Esophagus muscularis mucosa (tissue), 4 donors: ENCODE results near the gene OTUD7B.

Experiments used
- CTCF ChIP-seq, 3 experiments: fragments of 200-600 bp in 2 of 3; fragments of 450-650 bp in 1 of 3; sonication (generic) in 2 of 3; IDR thresholded peaks; one replicate each; pipeline ENCODE4 v1.5.1; 2017 to 2019; ENCODE audit warnings: antibody characterized with exemption in 3 of 3, mild to moderate bottlenecking in 2 of 3, moderate library complexity in 1 of 3
- EP300 ChIP-seq: sonication (generic); formaldehyde crosslinking; IDR thresholded peaks from one replicate; pipeline ENCODE4 v1.6.1; 2017; ENCODE audit warnings: antibody characterized with exemption
- POLR2A ChIP-seq: fragments of 450-650 bp; IDR thresholded peaks from one replicate; pipeline ENCODE4 v1.6.1; 2017; ENCODE audit warnings: antibody characterized with exemption, moderate library complexity, mild to moderate bottlenecking, low read depth
- POLR2AphosphoS5 ChIP-seq, 2 donors: sonication (generic); formaldehyde crosslinking; IDR thresholded peaks; one replicate each; pipeline ENCODE4 v1.6.1; 2017; ENCODE audit warnings: antibody characterized with exemption in 2 of 2

GRCh38 chr1:149934356-149934755, 76.2 kb downstream of the OTUD7B start:
- TF ChIP-seq POLR2A (no peak), CTCF (IDR thresholded peaks at IDR 0.05) (no peak), EP300 (no peak), POLR2AphosphoS5 (IDR thresholded peaks at IDR 0.05) (no peak)
